GM23338 (cell line): ENCODE results near the gene NIPBL. TPM values are rescaled to one million over a fixed set of nuclear protein-coding genes. Genes with fewer than 3 reads are reported as not detected.

Source experiments
- ATAC-seq: fragments of 200-7000 bp; cut with Tn5 transposase; 3 replicates; pipeline ENCODE4 v1.9.1; 2020
- DNase-seq: peaks from one replicate; pipeline ENCODE4 v3.0.0-alpha.2; 2015; ENCODE audit warnings: low spot score
- H2AFZ ChIP-seq: fragments of 200-600 bp; sonication (generic); 2 replicates; pipeline ENCODE4 v1.8.0; 2016; ENCODE audit warnings: antibody characterized with exemption, mild to moderate bottlenecking, moderate library complexity
- H3F3A ChIP-seq: fragments of 200-600 bp; sonication (generic); replicated peaks from 2 replicates; pipeline ENCODE4 v1.8.0; 2017; ENCODE audit warnings: antibody characterized with exemption, mixed run types, low read depth
- H3K27ac ChIP-seq: fragments of 200-600 bp; sonication (generic); 2 replicates; pipeline ENCODE4 v1.6.1; 2016; ENCODE audit warnings: low read depth
- H3K27me3 ChIP-seq: fragments of 200-600 bp; sonication (generic); 2 replicates; pipeline ENCODE4 v1.8.0; 2016; ENCODE audit warnings: mild to moderate bottlenecking, mixed run types, moderate library complexity; ENCODE audit not compliant: insufficient read depth
- H3K36me3 ChIP-seq: fragments of 200-600 bp; sonication (generic); 2 replicates; pipeline ENCODE4 v1.8.0; 2016; ENCODE audit warnings: mild to moderate bottlenecking; ENCODE audit not compliant: insufficient read depth
- H3K4me1 ChIP-seq: fragments of 200-600 bp; sonication (generic); 2 replicates; pipeline ENCODE4 v1.8.0; 2016; ENCODE audit warnings: mild to moderate bottlenecking, moderate library complexity; ENCODE audit not compliant: insufficient read depth
- H3K4me2 ChIP-seq: fragments of 200-600 bp; sonication (generic); 2 replicates; pipeline ENCODE4 v1.7.1; 2017; ENCODE audit warnings: mixed run types
- H3K4me3 ChIP-seq: fragments of 200-600 bp; sonication (generic); 2 replicates; pipeline ENCODE4 v1.6.1; 2016; ENCODE audit warnings: mixed run types
- H3K79me2 ChIP-seq: fragments of 200-600 bp; sonication (generic); replicated peaks from 2 replicates; pipeline ENCODE4 v1.8.0; 2017; ENCODE audit warnings: mild to moderate bottlenecking; ENCODE audit not compliant: insufficient read depth
- H3K9me2 ChIP-seq: fragments of 200-600 bp; sonication (generic); 2 replicates; pipeline ENCODE4 v1.8.0; 2017; ENCODE audit not compliant: insufficient read depth
- H4K20me1 ChIP-seq: fragments of 200-600 bp; sonication (generic); replicated peaks from 2 replicates; pipeline ENCODE4 v1.8.0; 2017; ENCODE audit warnings: mild to moderate bottlenecking; ENCODE audit not compliant: insufficient read depth
- H3K27ac Mint-ChIP-seq: 2 replicates; pipeline ENCODE4 v1.8.0; 2020; ENCODE audit warnings: inconsistent platforms, mild to moderate bottlenecking, moderate library complexity, mixed read lengths
- H3K27me3 Mint-ChIP-seq: 3 replicates; pipeline ENCODE4 v1.8.0; 2022; ENCODE audit warnings: low read depth, mild to moderate bottlenecking, moderate library complexity, mixed read lengths, inconsistent platforms; ENCODE audit not compliant: insufficient read depth, poor library complexity
- H3K36me3 Mint-ChIP-seq: 3 replicates; pipeline ENCODE4 v1.8.0; 2021; ENCODE audit warnings: low read depth, mild to moderate bottlenecking, inconsistent platforms, moderate library complexity, mixed read lengths
- H3K4me1 Mint-ChIP-seq: 3 replicates; pipeline ENCODE4 v1.8.0; 2020; ENCODE audit warnings: mild to moderate bottlenecking, inconsistent platforms, mixed read lengths
- H3K4me3 Mint-ChIP-seq: 3 replicates; pipeline ENCODE4 v1.8.0; 2021; ENCODE audit warnings: moderate library complexity, mild to moderate bottlenecking, inconsistent platforms, mixed read lengths
- H3K9me3 Mint-ChIP-seq: 3 replicates; pipeline ENCODE4 v1.8.0; 2020; ENCODE audit warnings: moderate library complexity, mild to moderate bottlenecking, inconsistent platforms, mixed read lengths
- CTCF ChIP-seq, 2 experiments: fragments of 200-600 bp in 1 of 2; sonication (generic) in 1 of 2; conservative IDR thresholded peaks; 2 replicates each; pipeline versions ENCODE4 v1.5.1 to v1.6.1; 2016 to 2017; ENCODE audit warnings: antibody characterized with exemption in 2 of 2, low read depth in 2 of 2, mild to moderate bottlenecking in 2 of 2, moderate library complexity in 1 of 2
- EZH2phosphoT487 ChIP-seq: fragments of 200-600 bp; sonication (generic); IDR thresholded peaks from one replicate; pipeline ENCODE4 v1.8.1; 2018; ENCODE audit warnings: antibody characterized with exemption; ENCODE audit not compliant: unreplicated experiment
- NANOG ChIP-seq: IDR thresholded peaks from 2 replicates; pipeline ENCODE4 v1.6.1; 2016; ENCODE audit warnings: antibody characterized with exemption, borderline replicate concordance
- POLR2AphosphoS5 ChIP-seq: IDR thresholded peaks from 2 replicates; pipeline ENCODE4 v1.6.1; 2016; ENCODE audit warnings: antibody characterized with exemption, low read depth
- REST ChIP-seq: IDR thresholded peaks from one replicate; pipeline ENCODE4 v1.6.1; 2018; ENCODE audit warnings: antibody characterized with exemption; ENCODE audit not compliant: unreplicated experiment
- STAT1 ChIP-seq: IDR thresholded peaks from one replicate; pipeline ENCODE4 v1.6.1; 2016; ENCODE audit warnings: antibody characterized with exemption; ENCODE audit not compliant: unreplicated experiment
- ZNF114 ChIP-seq: fragments of 250-450 bp; sonication (Bioruptor Pico); IDR thresholded peaks from 2 replicates; pipeline ENCODE4 v1.5.0; 2020; ENCODE audit warnings: mild to moderate bottlenecking, moderate library complexity
- polyA plus RNA-seq: library from polyadenylated mRNA; unstranded; fragments of >200 nt; fragmentation: Nextera tagmentation; extraction: Ambion mirVana; gene quantifications from 2 replicates; pipeline ENCODE4 v1.2.1, GENCODE V29; 2016
- total RNA-seq: library from RNA; depleted of rRNA; stranded (reverse); fragments of >200 nt; shearing (Covaris generic); gene quantifications from 2 replicates; pipeline ENCODE4 v1.2.3, GENCODE V29; 2014
- TF ChIP-seq, protein P1 (sequence below): IDR thresholded peaks from 2 replicates; pipeline ENCODE4 v1.6.1; 2016; ENCODE audit warnings: antibody characterized with exemption

The NIPBL gene
- total and polyA plus RNA-seq, 2 experiments from 2014 or later, result 44.2 to 51.4 TPM

- no peaks in the 10 kb centered on the region for H3K36me3 ChIP-seq
- no peaks in the 10 kb centered on the region for H3K27me3 ChIP-seq
- ATAC-seq, result peak; percentile 26
- H4K20me1 ChIP-seq, result peaks cover 17% of the 10 kb centered on the region
- Mint-ChIP-seq H3K4me1 (peaks cover 19% of the 10 kb centered on the region; the same call in 2 of the 3 replicates), H3K4me3 (peak overlapping the region; percentile 98), H3K27me3 (peaks cover 2% of the 10 kb centered on the region), H3K9me3 (no peaks in the 10 kb centered on the region), H3K27ac (peak overlapping the region; percentile 33), H3K36me3 (no peaks in the 10 kb centered on the region)
- H2AFZ ChIP-seq, result peak overlapping the region; percentile 54; the same call in 1 of the 2 replicates
- no peaks in the 10 kb centered on the region for H3F3A ChIP-seq
- no peaks in the 10 kb centered on the region for H3K9me2 ChIP-seq
- no peak overlapping the region for H3K27ac ChIP-seq
- H3K79me2 ChIP-seq, result peaks cover 75% of the 10 kb centered on the region
- DNase-seq, result peak; percentile 62
- H3K4me2 ChIP-seq, result peak overlapping the region; percentile 88
- peak overlapping the region; percentile 86 for H3K4me3 ChIP-seq
- peaks cover 22% of the 10 kb centered on the region for H3K4me1 ChIP-seq
- TF ChIP-seq ZNF114 (CRISPR knock-in tag) (no peak), POLR2AphosphoS5 (no peak), EZH2phosphoT487 (no peak), REST (no peak), NANOG (no peak), STAT1 (no peak)
- TF ChIP-seq, protein P1, sequence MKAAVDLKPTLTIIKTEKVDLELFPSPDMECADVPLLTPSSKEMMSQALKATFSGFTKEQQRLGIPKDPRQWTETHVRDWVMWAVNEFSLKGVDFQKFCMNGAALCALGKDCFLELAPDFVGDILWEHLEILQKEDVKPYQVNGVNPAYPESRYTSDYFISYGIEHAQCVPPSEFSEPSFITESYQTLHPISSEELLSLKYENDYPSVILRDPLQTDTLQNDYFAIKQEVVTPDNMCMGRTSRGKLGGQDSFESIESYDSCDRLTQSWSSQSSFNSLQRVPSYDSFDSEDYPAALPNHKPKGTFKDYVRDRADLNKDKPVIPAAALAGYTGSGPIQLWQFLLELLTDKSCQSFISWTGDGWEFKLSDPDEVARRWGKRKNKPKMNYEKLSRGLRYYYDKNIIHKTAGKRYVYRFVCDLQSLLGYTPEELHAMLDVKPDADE, result no peak
These were observed 1.3 kb upstream of the NIPBL start for GRCh38 chr5:36875051-36875789.

- peaks cover 2% of the 10 kb centered on the region for H3K27me3 Mint-ChIP-seq
- Histone ChIP-seq H3K4me3 (peak overlapping the region; percentile 86), H3K27ac (peak overlapping the region; percentile 60), H3K27me3 (no peaks in the 10 kb centered on the region), H2AFZ (peak overlapping the region; percentile 54; the same call in 1 of the 2 replicates), H3K4me2 (peak overlapping the region; percentile 88), H3K4me1 (peaks cover 24% of the 10 kb centered on the region), H4K20me1 (peaks cover 17% of the 10 kb centered on the region), H3K79me2 (peaks cover 81% of the 10 kb centered on the region), H3F3A (no peaks in the 10 kb centered on the region), H3K9me2 (no peaks in the 10 kb centered on the region), H3K36me3 (no peaks in the 10 kb centered on the region)
- TF ChIP-seq CTCF (conservative IDR thresholded peaks at IDR 0.05; ENCODE audit: low read depth in 2 of 2), result peak; percentile 38 to 42
- TF ChIP-seq POLR2AphosphoS5, result no peak
- H3K4me3 Mint-ChIP-seq, result peak overlapping the region; percentile 98
- no peaks in the 10 kb centered on the region for H3K9me3 Mint-ChIP-seq
- peak overlapping the region; percentile 97 for H3K27ac Mint-ChIP-seq
- no peaks in the 10 kb centered on the region for H3K36me3 Mint-ChIP-seq
- H3K4me1 Mint-ChIP-seq, result peaks cover 19% of the 10 kb centered on the region; the same call in 2 of the 3 replicates
- ATAC-seq (peak; percentile 69), DNase-seq (peak; percentile 73)
These were observed 725 bp upstream of the NIPBL start for GRCh38 chr5:36875790-36876298.
